ENCODE measurements around the gene SNCAIP.

Gene SNCAIP

DNA sequence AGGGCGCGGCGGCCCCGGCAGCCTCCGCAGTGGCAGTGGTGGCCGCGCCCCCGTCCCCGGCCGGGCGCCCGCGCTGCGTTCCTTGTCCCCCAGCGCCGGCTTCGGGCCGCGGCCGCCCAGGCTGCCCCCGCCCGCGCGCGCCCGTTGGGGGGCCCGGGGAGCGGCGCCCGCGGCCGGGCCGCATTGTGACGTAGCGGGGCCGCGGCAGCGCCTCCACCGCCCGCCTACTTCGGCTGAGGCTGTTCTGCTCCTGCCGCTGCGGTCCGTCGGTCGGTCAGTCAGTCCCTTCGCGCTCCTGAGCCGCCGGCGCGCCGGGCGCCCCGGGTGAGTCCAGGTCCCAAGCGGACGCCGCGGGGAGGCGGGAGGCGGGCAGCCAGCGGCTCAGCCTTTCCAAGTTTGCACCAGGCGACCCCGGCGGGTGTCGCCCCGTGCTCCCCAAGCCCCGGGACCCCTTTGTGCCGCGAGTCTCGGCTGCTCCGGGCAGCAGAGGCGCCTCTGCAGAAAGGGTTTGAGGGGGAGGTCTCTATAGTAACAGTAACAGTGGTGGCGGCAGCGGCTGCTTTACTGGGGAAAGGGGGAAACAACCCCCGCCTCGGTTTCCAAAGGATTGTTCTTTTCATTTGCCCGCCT is at the start of gene SNCAIP:
SNCAIP (plus strand) TSS at position 277 of the 630 bp plus-strand sequence. CDS start 78,898 bp downstream, outside the sequence.
- DNase-seq (ENCODE audit: low read depth in 1 of 2, low spot score in 1 of 2): no peak

DNA sequence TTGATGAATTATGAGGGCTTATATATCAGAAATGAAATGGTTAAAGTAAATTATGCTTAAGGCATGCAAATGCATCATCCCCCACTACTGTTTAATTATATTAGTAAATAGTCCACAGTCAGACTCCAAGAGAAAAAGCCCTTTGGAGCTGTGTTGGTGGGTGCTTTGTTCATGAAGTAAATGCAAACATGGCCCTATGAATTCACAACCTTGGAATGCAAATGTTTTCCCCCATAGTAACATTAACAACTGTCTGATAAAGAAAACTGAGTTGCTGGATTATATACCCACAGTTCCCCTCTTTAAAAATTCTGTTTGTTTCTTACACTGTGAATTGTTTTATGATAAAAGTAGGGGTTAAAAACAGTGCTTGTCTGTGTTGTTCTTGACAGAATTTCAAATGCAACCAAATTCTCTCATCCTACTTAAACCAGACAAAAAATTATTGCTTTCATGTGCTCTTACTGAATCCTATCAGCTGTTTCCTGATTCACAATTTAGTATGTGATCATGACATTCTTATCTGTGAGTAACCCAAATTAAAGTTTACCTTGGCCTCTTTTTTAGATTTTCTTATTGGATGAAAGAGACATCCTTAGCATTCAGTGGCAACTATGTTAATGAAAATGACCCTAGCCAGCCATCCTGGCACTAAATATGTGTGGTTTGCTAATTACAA is 48.5 kb upstream of the SNCAIP start:
- no peak for DNase-seq (ENCODE audit: low read depth in 1 of 2, low spot score in 1 of 2)

- no peak for DNase-seq (ENCODE audit: low read depth in 1 of 2, low spot score in 1 of 2)
These were observed 47.4 kb upstream of the SNCAIP start for GRCh38 chr5:122264610-122265009.

- DNase-seq (ENCODE audit: low read depth in 1 of 2, low spot score in 1 of 2): no peak
These were observed 44.9 kb upstream of the SNCAIP start for GRCh38 chr5:122267185-122267584.

- DNase-seq (ENCODE audit: low read depth in 1 of 2, low spot score in 1 of 2): no peak
These were observed 38.3 kb upstream of the SNCAIP start for GRCh38 chr5:122273696-122274095.

DNA sequence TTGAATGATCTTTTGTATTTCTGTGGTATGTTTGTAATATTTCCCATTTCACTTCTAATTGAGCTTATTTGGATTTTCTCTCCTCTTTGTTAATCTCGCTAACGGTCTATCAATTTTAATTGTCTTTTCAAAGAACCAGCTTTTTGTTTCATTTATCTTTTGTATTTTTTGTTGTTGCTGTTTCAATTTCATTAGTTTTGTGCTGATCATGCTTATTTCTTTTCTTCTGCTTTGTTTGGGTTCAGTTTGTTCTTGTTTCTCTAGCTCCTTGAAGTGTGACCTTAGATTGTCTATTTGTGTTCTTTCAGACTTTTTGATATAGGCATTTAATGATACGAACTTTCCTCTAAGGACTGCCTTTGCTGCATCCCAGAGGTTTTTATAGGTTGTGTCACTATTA is 28.4 kb upstream of the SNCAIP start:
- no peak for DNase-seq (ENCODE audit: low read depth in 1 of 2, low spot score in 1 of 2)

- DNase-seq (ENCODE audit: low read depth in 1 of 2, low spot score in 1 of 2): no peak
These were observed 25.5 kb upstream of the SNCAIP start for GRCh38 chr5:122286541-122286940.

- DNase-seq (ENCODE audit: low read depth in 1 of 2, low spot score in 1 of 2): no peak
These were observed 24.9 kb upstream of the SNCAIP start for GRCh38 chr5:122287101-122287500.

DNA sequence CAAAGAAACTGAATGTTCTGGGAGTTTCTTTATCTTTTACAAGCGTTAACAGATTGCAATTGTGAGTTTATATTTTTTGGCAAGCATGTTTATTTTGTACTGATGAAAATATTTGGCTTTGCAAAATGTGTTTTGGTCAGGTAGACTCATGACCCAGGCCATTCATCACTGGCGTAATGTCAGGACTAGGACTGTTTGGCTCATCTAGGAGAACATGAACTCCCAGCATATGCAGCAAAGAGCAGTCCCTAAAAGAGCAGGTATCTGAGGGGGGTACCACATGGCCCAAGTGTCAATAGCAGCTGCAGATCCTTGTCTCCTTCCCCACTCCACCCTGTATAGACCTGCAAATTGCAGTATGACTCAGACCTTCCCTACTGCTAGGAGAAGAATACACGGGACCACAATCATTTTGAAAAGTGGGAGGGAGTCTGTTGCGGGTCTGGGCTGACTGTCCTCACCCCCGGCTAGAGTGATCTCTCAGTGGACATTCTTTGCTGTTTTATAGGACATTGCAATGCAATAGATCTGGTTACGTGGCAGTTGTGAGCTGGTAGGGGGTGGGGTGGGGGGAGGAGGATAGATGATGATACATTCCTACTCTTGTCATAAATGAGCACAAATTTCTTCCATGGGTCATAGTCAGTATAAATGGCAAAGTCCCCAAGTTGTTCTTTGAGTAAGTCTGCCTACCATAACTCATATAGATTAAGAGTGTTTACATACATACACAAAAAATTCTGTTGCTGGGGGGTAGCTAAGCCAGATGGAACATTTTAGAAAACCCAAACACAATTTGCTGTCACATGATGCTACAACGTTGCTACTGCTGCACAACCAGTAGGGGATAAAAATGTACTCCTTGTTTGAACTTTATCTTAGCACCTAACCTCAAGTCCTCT is 20.8 kb upstream of the SNCAIP start:
- DNase-seq (ENCODE audit: low read depth in 1 of 2, low spot score in 1 of 2): no peak

DNA sequence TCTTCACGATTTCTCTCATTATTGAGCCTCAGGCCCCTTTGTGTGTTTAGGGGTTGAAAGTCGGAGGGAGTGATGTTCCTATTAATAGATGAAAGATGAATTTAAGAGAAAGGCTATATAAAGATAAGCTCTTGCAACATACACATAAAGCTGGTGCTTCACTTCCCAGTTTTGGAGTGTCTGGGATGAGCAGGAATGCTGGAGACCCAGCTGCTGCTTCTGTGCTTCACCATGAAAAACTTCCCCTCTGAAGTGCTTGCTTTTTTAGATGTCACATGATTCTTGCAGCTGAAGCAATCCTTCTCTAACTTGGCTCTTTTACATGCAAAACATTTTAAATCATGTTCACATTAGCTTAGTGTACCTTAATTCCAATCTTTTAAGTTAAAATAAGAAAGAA is 19.7 kb upstream of the SNCAIP start:
- no peak for DNase-seq (ENCODE audit: low read depth in 1 of 2, low spot score in 1 of 2)

- no peak for DNase-seq (ENCODE audit: low read depth in 1 of 2, low spot score in 1 of 2)
These were observed 16.9 kb upstream of the SNCAIP start for GRCh38 chr5:122295138-122295537.

- no peak for DNase-seq (ENCODE audit: low read depth in 1 of 2, low spot score in 1 of 2)
These were observed 15.2 kb upstream of the SNCAIP start for GRCh38 chr5:122296871-122297270.

DNA sequence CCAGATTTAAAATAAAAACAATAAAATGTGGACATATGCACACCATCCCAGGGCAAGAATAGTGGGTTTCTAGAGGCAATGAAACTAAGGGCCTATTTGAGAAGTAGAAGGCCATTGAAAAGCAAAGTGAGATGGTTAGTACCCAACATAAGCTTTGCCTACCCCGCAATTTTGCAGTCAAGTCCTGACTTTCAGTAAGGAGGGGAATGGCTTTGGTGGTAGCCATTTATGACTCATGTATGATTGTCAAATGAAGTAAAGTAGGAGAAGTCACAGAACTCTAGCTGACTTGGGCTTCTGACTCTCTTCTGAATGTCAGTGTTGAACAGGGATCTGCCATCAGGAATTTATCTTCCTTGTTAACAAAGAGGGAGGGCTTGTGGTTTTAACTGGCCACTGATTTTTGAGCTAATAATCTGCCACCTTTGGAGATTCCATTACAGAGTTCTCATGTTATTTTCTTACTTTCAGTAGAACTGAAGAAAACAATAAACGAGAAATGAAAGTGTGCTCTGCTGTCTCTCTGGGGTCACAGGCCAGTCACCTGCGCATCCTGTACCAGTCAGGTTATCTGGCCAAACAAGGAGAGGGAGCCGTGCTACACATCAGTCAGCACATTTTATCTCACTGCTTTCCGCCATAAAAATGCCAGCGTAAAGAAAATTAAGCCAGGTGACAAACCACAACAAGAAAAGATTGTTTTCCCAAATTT is 14.3 kb upstream of the SNCAIP start:
- DNase-seq (ENCODE audit: low read depth in 1 of 2, low spot score in 1 of 2): no peak

DNA sequence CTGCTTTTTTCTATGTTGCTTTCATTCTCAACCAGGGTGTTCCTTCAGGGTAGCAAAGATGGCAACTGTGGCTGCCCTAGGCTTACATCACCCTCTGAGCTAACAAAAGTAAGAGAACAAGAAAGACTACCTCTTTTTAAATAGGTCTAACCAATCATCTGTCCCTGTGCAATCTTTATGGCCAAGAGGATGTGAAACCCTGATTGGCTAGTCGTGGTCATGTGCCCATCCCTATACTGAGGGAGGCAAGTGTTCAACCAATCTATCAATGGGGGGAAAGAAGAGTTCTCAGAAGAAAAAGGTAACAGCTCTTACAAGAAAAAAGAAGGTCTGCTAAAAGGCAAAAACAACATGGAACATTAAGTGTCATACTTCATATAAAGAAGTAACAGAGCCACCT is 11.7 kb upstream of the SNCAIP start:
- DNase-seq (ENCODE audit: low read depth in 1 of 2, low spot score in 1 of 2): no peak

DNA sequence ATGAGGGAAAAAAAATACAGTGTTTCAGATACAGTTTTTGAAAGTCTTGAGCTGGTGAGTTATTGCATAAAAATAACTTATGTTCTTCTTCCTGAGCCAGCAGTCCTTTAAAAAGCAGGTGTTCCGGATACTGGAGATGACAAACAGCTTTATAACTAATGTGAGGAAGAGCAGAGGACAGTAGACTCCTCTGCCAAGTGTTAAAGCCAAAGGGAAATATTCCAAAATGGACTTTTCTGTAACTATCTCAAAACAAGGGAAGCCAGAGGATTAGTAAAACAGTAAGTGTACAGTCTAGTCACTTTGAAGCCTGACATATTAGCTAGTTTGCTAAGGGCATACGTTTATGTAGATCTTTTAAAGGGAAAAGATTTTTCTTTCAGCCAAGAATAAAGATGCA is 11.0 kb upstream of the SNCAIP start:
- no peak for DNase-seq (ENCODE audit: low read depth in 1 of 2, low spot score in 1 of 2)

DNA sequence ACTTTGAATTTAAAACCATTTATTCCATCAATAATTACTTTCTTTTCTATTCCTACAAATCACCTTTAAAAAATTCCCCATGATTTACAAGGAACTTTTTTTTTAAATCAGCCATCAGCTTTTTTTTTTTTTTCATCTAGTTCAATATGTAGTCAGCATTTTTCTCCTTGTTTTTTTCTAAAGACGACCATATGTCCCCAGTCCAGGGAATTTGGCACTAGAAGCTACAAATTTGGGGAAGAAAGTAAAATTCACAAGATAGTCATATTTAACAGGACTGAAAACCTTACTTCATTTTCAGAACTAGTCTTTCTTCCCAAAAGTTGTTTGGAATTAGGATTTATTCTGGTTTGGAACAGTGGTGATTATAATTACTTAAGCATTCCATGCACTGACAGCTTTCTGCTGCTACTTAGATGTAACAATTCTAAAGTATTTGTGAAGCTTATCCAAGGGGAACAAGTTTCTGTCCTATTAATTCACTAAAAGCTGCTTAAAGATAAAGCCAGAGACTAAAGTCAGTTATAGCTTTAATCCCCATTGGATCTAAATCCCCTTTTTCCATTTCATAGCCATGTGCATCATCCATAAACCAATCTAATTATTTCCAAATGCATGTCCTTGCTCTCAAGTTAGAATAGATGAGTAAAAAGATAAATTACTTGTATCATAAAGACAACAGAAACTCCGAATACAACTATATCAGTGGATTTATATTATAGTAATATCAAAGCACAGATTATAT is 7.4 kb upstream of the SNCAIP start:
- no peak for DNase-seq (ENCODE audit: low read depth in 1 of 2, low spot score in 1 of 2)

GRCh38 chr5:122306461-122306860 is 5.6 kb upstream of the SNCAIP start:
- DNase-seq (ENCODE audit: low read depth in 1 of 2, low spot score in 1 of 2): no peak

DNA sequence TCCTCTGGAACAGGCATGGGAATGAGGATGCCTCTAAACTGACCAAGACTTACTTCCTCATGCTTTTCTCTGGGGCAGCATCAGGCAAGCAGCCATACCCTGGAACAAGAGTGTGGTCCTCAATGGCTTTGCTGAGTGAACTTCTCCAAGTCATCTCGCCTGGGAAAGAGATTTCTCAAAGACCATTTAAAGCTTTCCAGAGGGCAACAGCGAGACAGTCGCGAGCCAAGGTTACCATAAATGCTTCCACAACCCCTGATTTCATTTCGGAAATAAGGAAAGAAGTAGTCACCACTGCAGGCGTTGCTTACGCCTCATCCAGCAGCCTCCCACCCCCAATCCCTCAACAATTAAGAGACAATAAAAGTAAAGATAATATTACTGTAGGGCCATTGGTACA is 1.1 kb upstream of the SNCAIP start:
- no peak for DNase-seq (ENCODE audit: low read depth in 1 of 2, low spot score in 1 of 2)

GRCh38 chr5:122311497-122311960 is 508 bp upstream of the SNCAIP start:
- no peak for DNase-seq (ENCODE audit: low read depth in 1 of 2, low spot score in 1 of 2)

GRCh38 chr5:122312591-122313406 is 762 bp downstream of the SNCAIP start:
- no peak for DNase-seq (ENCODE audit: low read depth in 1 of 2, low spot score in 1 of 2)

All from stimulated activated CD4-positive, alpha-beta T cell treated with anti-CD3 and anti-CD28 coated beads, Interleukin-15, amount 100 ng/mL, for 1 hour (primary cell).